OCI-M2 (cell line): Measurements from ENCODE around the gene TRIM66.
"Not testable (repeated sequence)": the region's sequence is repeated elsewhere in the genome, so short reads cannot be mapped to it uniquely, and the experiment has no call there.

Experiments
- DNase-seq: peaks from one replicate; lab custom pipeline; 2025; ENCODE audit not compliant: unreplicated experiment; lab: John Stamatoyannopoulos, UW

TRIM66 gene

DNA sequence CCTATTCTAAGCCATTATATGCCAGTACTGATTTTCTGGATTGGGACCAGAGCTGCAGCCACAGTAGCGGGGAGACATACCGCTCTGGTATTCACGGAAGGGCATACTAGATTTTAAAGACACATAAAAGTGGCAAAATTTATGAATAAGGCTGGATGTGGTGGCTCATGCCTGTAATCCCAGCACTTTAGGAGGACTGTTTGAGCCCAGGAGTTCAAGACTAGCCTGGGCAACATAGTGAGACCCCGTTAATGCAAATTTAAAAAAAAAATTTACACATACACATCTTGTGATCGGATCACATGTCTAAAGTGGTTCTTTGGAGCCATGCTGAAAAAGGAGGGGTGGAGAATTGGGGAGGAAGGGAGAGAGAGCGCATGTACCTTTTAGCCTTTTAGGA, 9.1 kb upstream of the TRIM66 start:
- no peak for DNase-seq

DNA sequence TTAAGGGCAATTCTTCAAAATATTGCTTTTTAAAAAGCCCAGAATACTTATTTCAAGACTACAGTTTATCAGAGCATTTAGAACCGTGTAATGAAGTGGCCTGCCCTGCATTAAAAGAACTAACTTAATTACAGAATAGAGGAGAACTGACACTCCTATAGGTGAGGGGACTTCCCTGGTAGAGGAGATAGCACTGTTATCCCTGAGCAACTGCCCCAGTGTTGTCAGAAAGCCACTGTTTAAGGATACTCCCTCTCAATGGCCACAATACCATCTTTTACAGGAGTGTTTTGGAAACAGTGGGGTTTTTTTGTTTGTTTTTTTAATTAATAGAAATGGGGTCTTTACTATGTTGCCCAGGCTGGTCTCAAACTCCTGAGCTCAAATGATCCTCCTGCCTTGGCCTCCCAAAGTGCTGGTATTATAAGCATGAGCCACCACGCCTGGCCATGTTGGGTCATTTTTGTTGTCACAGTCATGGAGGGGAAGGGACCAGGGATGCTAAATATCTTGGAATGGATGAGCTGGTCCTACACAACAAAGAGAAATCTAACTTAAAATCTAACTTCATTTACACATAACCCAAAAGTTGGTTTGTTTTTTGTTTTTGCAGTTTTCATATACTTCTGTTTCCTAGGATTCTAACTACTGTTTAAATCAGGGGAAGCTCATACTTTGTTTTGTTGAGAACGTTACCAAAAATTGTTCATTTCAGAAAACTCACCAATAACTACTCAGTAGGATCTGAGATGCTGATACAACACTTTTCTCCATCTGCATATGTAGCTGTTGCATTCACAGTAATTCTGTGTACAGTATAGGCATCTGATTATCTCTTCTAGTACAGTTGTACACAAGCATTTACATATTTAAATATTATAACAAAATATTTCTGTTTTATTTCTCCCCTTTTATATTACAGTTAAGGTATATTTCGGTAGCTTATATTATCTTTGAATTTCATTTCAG, 8.2 kb upstream of the TRIM66 start:
- no peak for DNase-seq

DNA sequence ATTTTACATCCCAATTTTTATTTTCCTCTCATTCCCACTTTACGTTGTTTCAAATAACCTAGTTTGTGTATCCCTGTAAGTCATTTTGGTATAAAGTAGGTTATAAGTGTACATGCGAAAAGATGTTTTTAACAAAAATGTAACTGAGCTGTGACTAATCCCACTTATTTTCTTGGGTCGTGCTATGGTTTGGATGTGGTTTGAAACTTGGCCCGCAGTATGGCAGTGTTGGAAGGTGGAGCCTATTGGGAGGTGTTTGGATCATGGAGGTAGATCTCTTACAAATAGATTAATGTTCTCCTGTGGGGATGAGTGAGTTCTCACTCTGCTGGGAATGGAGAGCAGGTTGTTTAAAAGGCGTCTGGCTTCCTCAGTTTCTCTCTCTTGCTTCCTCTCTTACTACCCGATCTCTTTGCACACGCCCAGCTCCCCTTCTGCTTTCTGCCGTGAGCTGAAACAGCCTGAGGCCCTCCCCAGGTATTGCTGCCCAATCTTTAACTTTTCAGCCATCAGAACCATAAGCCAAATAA, 7.3 kb upstream of the TRIM66 start:
- no peak for DNase-seq

DNA sequence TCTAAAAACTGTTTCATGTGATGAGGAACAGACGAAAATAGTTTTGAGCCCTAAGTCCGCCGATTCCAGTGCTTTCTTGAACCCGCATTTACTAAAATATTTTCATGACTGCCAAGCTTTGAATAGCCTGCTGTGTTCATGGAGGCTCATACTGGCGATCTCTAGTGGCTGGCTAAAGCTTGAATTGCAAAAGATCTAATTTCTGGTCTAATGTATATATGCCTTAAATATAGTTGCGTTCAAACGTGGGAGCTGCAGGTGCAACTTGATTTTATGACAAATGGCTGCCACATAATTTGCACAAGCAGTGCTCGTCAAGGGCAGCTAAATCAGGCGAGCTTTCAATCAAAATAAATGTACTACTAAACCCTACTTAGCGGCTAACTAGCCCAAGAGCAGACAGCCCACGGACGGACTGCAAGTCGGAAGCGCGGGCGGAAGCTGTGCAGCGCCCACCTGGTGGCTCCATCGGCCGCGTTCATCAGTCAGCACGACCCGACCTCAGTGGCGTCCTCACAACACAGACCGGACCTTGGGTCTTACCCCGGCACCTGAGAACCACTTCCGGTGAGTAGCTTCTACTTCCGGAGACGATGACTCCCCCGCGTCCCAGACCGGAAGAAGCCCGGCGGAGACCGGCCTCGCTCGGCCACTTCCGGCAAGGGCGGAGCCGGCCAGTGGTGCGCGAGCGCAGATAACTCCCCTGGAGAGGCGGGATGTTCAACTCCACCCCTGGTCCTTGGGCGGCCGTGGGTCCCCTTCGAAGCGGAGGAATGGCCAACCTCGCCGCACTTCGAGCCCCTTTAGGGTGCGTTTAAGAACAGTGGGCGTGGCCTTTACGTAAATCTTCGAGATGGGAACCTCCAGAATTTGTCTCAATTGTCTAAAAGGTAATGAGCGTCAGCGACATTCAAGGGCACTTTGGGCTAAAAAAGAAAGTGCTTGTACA, 6.2 kb upstream of the TRIM66 start:
- DNase-seq = peak; percentile 70

DNA sequence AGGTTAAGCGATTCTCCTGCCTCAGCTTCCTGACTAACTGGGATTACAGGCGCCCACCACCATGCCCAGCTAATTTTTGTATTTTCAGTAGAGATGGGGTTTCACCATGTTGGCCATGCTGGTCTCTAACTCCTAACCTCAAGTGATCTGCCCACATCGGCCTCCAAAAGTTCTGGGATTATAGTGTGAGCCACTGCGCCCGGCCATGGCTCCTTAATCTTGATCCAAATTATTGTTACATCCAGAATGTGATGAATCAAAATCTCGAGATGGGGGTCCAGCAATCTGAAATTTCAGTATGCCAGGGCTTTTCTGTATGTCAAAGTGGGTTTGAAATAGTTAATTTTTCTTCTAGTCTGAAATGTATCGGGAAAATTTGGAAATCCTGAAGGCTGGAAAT, 3.9 kb upstream of the TRIM66 start:
- DNase-seq = no peak

DNA sequence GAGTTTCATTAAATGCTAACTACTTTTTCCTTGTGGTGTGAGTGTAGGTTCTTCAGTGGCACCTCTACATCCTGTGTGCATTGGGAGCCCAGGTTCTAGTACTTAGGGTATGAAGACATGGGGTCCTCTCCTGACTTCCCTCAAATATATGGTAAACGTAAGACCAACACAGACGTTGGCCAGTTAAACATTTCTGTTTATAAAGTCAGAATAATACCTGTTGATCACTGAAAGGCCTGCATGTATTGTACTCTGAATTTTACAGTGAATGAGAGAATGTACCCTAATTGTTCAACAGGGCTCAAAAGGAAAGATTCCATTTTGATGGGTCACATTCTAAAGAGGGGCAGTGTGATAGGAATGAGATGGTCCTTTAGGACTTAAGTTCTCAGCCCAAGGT, 3.4 kb upstream of the TRIM66 start:
- no peak for DNase-seq

DNA sequence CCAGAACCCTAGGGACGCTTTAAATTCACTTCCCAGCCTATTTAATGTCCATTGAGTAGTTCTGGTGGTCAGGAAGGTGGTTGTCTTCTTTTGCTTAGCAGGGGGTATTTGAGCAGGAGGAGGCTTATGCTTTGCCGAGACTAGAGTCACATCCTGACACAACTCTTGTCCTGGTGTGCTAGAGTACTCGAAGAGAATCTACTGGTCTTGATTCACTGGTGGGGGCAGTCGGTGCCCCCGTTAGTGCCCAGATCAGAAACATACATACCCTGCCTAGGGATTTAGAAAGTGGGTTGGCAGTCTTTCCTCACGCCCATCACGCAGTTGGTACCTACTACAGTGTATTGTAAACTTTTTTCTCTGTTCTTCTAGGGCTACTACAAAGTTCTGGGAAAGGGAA, 2.8 kb upstream of the TRIM66 start:
- DNase-seq = no peak

DNA sequence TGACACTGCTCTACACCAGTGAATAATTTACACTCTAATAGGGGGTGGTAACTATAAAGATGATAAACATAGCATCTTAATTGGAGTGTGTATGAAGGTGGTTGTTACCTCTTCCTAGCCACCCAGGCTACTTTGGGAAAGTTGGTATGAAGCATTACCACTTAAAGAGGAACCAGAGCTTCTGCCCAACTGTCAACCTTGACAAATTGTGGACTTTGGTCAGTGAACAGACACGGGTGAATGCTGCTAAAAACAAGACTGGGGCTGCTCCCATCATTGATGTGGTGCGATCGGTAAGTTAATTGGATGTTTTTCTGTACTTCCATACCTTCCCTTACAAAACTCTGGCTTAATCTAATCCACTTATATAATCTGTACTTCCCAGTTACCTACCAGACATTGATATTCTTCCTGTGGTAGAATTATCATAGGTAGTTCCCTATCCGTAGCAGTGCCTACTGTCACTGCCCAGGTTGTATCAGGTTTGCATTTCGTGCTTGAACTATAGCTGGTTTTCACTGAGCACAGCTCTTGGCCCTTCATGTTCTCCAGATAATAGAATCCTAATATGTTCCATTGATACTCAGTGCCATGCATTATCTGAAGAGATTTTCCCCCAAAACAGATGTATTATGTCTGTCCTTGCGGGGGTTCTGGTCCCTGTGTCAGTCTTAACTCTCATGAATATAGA, 2.3 kb upstream of the TRIM66 start:
- DNase-seq = no peak

DNA sequence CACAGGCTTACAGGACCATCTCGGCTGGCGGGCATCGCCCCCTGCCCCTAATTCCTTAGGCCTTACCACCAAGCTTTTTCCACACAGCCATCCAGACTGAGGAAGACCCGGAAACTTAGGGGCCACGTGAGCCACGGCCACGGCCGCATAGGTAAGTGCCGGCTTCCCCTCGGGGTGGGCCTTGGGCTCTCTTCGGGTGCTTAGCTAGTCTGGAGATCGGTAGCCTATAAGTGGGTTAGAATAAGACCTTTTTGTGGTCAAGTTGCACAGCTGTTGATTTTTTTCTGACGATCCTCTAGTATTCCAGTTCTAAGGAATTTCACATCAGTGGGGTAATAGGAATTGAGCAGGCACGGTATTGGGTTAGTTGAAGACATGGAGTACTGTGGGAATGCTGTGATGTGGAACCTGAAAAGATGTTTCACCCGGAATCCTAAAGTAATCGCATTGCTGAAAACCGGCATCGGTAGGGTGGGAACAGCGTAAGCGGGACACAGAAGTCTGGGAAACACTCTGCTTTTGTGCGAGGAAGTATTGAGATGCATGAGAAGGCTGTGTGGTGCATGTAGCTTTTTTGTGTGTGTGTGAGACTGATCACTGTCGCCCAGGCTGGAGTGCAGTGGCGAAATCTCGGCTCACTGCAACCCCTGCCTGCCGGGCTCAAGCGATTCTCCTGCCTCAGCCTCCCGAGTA, 796 bp upstream of the TRIM66 start:
- DNase-seq = no peak

DNA sequence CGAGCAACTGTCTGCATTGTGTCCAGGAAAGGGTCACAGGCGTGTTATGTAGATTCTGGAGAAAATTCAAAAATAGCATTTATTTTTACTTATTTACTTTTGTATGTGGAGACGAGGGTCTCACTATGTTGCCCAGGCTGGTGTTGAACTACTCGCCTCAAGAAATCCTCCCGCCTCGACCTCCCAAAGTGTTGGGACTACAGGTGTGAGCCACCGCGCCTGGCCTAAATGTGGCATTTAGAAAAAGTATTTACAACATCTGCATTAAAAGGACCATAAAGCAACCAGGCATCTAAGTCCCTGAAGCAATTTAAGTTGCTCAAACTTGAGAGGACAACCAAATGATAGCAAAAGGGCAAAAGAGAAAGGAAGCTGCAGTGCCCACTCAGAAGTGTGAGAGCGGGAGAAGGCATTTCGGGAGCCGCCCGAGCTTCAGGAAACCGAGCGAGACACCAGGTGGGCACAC, 595 bp downstream of the TRIM66 start:
- no peak for DNase-seq

DNA sequence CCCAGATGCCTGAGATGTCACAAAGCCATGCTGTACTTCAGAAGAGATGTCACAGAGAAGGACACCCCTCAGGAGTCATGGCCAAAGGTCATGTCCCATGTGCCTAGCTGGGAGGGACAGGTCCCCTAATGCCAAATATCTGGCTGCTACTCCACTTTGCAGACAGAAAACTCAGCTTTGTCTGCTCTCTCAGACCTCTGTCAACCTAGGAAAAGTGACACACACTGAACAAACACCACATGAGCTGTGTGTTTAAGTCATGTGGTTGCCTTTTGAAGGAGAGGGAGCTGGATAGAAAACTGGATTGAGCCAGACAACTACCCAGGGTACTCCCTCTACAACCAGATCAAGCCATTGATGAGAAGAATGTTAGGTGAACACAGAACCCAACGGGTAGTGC, 3.5 kb downstream of the TRIM66 start:
- DNase-seq = no peak

DNA sequence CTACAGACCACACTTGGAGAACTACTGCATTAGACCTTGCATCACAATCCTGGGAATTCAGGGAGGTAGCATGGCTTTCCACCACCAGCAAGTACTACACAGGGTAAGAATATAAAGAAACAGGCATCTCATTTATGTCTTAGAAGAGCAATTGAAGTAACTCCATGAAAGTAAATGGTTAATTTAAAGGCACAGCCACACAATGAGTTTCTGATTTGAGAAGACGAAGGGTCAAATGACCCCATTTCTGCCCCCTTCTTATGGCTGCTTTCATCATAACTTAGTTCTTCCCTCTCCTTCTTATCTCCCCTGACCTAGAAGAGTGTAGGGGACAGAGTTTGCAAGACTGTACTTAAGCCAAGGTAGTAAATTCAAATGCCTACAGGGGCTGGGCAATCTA, 6.0 kb downstream of the TRIM66 start:
- no peak for DNase-seq

DNA sequence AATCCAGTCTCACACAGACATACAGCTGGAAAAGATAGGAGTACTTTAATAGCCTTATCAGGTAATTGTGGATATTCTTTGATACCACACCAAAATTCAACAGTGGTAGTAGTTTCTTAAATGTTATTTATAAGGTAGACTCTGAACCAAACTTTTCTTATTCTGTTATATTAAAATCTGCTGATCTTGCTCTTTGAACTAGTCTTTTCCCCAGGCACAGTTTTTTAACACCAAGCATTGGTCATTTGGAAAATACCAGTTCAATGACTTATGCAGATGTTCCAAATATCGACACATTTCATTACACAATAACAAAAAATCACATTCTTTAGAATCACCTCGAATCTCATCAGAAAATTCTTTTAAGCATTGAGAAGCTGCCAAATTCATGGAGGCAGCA, 7.6 kb downstream of the TRIM66 start:
- no peak for DNase-seq

DNA sequence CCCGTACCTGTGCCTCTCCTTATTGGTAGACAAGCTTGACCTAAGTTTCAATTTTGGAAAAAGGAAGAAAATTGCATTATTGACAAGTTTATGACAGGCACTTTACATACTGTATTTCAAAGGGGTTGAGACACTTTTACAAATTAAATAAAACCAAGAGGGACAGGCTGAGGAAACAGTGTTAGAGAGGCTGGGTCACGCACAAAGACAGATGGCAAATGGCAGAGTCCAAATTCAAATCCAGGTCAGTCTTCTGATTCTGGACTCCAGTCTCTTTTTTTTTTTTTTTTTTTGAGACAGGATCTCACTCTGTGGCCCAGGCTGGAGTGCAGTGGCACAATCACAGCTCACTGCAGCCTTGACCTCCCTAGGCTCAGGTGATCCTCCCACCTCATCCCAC, 10.1 kb downstream of the TRIM66 start:
- no peak for DNase-seq

DNA sequence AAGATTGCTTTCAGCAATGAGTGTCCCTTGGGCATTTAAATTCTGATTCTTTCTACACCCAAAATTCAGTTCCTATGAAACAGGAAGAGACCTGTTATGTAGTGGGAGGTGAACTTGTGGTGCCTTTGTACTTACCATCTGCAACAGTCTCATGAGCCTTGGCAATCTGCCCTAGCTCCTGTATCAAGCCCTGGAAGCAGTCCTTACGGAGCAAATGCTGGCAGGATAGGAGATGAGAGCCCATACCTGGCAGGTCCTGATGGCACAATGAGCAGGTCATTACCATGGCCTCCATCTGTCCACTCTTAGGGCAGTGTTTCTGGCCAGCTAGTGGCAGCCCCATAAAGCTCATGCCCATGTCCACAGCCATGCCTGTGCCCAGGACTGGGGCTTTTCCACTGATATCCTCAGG, 10.8 kb downstream of the TRIM66 start:
- no peak for DNase-seq

DNA sequence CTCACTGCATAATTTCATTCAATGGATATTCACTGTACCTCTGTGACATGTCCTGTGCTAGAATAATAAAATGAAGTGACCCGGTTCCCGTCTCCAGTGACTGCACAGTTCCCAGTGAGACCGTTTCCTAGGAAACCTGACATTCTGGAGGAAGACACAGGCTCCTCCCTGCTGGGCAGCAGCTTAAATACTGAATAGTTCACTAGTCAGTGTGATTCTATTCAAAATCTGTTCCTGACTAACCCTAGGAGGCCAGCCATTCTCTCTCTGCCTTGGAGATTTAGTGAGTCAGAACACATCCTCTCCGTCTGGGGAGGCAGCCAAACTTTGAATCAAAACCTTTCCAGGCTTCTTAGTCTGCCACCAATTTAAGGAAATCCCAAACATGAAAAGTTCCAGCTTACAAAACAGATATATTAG, 11.3 kb downstream of the TRIM66 start:
- DNase-seq = no peak

DNA sequence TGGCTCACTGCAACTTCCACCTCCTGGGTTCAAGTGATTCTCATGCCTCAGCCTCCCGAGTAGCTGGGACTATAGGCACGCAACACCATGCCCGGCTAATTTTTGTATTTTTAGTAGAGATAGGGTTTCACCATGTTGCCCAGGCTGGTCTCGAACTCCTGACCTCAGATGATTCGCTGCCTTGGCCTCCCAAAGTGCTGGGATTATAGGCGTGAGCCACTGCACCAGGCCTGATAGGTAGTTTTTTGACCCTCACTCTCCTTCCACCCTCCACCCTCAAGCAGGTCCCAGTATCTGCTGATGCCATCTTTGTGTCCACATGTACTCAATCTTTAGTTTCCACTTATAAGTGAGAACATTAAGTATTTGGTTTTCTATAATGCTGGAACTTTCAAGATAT, 12.4 kb downstream of the TRIM66 start:
- not testable (repeated sequence) for DNase-seq

DNA sequence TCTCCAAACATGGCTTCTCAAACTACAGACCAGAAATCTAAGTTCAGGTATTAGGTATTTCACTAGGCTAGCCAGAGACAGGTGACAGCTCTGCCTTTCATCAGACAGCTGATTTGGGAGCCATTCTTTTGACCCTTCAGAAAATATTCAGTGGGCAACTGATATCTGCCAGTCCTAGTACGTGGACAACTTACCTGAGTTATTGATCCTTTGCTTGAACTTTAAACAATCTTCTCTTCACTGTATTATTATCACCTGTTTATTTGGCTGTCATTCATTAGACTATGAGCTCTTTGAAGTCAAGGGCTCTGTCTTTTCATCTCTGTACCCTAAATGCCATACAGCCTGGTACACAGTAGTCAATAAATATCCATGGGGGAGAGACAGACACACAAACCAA, 17.2 kb downstream of the TRIM66 start:
- no peak for DNase-seq

DNA sequence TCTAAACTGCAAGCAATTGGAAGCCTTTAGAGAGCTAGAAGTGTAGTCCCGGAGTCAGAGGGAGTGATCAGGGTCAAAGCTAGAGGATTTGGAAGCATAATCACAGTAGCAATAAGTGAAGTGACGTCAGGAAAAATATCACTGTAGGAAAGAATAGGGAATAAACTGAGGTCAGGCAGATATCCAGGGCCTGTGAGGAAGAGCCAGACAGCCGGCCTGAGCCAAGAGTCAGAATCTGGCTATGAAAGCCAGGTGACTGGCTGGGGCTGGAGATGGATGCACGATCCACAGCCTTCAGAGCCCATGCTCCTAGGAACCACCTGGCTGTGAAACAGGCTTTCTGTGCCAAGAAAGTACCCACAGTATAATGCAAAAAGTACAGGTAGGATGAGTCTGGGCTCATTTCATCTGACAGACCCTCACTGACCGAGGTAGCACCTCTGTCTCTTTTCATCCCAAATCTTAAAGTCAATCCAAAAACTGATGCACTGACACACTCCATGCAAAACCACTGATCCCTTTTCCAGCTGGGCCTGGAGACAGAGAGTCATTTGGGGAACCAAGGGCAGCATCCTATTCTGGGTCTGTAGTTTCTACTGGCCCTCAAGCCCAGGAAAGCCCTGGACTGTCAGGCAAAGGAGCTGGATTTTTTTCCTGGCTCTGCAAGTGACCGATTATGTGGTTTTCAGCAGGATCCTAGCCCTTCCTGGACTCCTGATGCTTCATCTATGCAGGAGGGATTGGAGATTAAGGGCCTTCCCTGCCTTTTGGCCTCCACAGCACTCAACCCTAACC, 21.3 kb downstream of the TRIM66 start:
- no peak for DNase-seq
